HG02885 (cell line): ENCODE measurements around the gene DYRK1A.

ENCODE experiments used
- ATAC-seq: cut with Tn5 transposase; IDR thresholded peaks from one replicate; pipeline ENCODE4 v1.9.1; 2021; ENCODE audit warnings: mild to moderate bottlenecking; ENCODE audit not compliant: unreplicated experiment, poor library complexity

Gene DYRK1A

DNA sequence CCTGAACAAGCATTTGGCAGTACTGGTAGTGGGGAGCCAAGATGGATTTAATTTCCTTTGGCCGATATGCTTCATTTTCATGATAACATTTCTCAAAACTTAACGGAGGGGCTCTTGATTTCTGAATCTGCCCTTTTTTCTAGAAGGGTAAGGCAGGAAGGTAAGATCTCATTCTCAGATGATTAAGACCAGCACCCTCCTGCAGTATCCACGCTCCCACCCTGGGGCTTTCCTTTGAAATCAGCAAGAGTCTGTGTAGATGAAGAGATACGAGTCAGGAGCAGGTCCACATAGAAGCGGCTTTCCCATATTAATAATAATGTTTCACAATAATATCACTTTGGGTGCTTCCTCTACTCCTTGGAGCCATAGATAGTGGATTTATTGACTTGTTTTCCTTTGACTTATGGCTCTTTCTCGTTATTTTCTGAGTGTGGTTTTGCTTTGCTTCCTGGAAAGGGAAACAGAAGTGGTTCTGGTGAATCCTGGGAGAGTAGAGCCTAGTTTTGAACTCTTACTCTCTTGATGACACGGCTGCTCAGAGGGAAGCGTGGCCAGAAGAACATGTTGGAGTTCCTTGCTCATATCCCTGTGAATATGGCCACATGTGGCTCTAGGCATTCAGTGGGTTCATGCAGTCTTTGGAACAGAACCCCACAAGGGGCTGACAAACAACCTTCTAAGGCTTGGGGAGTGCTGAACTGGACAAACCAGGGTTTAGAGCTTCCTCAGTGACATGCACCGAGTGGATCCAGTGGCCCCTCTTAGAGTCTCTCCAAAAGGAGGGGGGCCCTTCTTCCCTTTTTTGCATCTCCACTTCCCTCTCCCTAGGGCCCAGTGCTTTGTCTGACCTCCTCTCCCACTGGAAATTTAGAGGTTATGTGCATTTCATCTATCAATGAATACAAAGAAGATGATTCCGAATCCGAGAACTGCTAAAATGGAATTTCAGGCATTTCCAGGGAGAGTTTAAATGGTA lies 195.7 kb downstream of the DYRK1A start:
- no peak for ATAC-seq

DNA sequence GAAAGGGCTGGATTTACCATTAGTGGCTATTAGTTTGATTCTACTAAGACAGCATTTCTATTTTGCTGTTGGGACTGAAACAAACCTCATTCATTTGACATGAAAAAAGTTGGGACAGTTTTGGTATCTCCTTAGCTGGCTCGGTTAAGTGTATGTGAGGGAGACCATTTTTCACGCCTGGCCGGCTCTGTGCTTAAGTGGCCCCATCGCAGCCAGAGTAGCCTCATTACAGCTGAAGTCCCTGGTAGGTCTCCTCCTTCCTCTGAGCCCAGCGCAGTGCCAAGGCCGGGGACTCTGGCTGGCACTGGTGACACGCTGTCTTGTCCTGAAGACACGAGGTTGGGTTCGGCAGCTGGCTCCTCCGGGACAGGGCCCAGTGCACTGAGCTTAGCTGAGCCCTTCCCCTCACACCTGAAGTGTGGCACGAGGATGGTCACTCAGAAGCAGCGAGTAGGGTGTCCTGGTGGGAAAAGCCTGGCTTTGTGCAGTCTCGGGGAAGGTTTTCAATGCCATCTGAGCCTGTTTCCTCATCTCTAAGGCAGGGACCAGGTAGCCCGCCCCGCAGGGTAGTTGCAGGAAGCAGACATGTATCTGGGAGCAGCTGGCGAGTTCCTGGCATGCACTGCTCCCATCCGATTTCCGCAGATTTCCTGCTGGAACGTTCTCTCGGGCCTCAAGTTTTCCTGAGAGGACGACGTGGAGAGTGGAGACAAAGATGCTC lies 196.5 kb downstream of the DYRK1A start:
- ATAC-seq = peak; percentile 13

DNA sequence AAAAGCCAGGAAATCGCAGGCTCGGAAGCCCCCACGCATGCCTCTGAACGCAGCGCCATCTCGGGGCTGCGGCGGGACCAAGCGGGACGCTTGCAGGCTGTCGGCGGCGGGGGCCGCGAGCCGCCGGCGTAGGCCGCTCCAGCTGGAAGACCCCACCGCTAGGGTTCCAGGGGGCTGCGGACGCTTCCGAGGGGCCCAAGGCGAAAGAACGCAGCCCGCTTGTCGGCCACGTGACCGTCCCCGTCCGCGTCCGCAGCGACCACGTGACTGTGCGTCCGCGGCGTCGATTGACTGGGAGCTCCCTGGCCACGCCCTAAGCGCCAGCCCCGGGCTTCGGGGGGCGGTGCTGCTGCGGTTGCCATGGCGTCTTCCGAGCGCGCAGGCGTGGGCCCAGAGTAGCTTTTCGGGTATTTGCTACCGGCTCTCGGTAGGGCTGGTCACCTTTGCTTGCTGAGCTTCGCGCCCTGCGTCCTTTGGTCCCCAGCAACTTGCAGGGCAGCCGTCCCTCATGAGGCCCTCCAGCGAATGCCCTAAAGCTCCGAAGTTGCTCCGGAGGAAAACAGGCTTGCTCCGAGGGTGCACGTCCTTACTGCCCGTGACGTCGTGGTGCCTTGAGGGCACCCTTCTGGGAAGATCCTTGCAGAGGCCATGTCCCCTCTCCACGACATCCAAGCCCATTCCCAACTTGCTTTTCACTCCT lies 197.2 kb downstream of the DYRK1A start:
- peak; percentile 94 for ATAC-seq

DNA sequence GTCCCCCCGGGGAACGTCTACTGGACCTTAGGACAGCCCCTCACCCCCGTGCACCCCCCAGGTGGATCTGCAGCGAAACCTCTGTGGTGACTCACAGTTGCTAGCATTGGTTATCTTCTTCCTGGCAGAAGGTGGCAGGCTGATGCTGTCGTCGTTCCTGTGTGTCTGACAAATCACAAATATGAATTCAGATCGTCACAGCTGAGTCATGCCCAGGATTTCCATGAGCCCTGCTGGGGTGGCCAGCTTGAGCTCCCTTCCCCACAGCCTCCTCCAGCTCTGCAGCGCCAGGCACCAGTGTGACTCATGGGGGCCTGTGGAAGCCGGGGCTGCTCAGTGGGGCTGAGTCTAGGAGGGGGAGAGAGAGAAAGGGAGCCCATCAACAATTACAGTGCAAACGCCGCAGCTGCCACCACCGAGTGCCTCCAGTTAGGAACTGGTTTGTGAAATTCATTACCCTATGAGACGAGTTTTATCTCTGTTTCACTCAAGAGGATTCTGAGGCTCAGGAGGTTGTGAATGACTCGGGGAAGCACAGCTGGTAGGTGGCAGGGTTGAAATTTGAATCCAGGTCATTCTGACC lies 197.9 kb downstream of the DYRK1A start:
- peak; percentile 35 for ATAC-seq

DNA sequence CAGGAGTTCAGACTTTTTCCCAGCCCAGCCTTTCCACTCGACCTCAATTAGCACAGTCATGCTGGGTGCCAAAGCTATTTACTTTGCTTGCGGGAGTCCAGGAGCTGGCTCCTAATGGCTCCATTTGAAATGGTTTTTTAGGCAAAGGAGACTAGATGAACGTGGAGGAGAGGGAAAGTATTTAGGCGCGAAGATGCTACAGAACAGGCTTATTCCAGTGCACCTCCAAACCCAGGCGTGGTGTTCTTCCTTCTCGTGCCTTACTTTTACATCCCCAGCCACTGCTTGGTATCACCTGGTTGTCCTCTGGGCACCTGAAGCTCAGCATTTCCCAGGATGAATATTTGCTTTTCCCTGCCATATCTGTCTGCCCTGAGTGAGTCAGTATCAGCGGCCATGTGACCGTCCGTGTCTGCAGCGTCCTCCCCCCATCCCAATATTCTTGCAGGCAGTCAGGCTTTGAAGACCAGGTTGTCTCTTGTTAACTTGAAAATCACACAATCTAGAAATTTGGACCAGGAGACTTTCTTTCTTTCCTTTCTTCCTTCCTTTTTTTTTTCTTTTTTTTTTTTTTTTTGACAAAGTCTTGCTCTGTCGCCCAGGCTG lies 198.5 kb downstream of the DYRK1A start:
- no peak for ATAC-seq

DNA sequence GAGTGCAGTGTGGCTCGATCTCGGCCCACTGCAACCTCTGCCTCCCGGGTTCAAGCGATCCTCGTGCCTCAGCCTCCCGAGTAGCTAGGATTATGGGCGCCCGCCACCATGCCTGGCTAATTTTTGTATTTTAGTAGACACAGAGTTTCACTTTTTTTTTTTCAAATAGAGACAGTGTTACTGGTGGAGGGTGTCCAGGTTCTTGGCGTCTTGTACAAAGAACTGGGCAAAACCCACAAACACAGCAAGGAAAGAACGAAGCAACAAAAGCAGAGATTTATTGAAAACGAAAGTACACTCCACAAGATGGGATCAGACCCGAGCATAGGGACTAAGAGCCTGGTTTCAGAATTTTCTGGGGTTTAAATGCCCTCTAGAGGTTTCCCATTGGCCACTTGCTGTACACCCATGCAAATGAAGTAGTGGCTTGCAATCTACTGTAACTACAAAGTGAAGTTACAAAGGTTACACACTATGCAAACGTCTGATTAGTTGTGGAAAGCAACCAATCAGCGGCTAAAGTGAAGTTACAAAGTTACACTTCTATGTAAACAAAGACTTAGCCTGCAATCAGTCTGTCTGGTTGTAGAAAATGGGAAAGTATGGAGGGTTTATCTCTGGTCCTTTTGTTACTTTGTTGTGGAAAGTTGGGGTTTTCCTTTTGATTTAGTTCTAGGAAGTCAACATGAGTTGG lies 199.1 kb downstream of the DYRK1A start:
- ATAC-seq = no peak

DNA sequence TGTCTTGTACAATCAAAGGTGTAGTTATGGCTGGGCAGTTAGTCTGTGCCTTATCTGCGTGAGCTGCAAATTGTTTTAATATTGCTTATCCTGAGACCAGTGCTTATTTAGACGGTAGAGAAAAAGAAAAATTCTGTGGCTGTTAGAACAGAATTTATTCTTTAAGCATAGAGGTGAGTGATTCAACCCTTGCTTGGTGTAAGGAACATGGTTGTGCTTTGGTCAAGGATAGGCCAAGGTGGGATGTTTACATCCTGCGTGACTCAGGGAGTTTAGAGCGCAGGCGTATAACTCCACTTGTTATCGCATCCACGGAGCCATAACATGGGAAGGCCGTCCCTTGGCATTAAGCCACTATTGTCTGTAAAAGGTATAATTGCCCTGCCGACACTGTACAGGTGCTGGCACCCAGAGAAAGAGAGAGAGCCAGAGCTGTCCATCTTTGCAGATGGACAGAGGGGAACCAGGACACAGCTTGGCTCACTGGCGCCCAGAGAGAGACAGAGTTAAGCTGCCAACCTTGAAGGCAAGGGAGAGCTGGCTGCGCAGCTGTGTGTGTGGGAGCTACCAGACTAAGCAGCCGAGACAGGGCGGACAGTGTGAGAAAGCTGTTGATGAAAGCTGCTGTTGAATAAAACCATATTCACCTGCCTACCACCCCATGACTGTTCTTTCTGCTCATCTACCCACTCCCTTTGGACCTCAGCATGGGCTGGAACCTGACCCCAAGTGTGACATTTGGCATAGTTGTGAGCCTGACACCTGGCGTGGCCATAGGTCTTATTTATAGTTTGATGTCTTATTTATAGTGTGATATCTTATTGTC lies 200.4 kb downstream of the DYRK1A start:
- no peak for ATAC-seq

DNA sequence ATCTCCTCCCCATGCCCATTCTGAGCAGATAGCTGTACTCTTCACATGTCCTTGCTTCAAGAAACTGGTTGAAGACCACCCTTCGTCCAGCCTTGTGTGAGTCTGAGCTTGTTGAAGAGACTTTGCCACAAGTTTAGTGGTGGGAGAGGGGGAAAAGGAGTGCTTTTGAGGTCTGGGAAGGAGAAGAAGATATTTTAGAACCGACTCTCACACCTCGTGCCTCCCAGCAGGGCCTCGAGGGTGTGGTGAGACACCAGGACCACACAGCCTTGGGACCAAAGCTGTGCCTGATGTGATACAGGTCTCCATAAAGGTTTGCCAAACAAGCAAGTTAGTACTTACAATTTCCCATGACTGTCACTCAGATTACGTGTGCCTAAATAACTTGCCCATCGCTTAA lies 201.8 kb downstream of the DYRK1A start:
- no peak for ATAC-seq

DNA sequence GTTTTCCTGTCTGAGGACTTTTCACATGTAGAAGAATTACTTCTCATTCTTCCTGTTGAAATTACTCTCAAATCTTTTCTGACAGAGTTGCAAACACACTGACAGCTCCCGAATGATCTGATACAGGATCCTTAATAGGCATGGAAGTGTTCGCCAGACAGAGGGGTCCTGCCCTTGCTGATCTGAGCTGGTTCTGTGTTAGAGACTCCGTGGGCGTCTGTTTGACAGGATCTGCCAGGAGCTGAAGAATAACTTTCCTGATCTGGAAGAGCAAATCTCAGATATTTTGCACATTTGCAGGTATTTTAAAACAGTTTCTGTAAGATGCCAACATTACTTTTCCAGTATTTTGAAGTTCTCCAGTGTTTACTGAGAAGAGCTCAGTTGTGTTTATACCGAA lies 202.3 kb downstream of the DYRK1A start:
- no peak for ATAC-seq

DNA sequence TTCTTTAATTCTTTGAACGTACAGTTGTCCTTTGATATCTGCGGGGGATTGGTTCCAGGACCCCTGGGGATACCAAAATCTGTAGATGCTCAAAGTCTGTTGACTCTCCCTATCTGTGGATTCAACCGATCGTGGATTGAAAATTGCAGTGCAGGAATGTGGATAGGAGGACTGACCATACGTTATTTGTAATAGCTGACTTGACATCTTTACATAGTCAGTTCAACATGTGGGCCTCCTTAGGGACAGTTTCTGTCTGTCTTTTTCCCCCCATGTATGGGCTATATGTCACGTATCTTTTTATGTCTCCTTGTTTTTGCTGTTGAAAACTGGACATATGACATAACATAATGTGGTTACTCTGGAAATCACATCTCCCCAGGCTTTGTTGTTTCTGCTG lies 204.9 kb downstream of the DYRK1A start:
- ATAC-seq = no peak

DNA sequence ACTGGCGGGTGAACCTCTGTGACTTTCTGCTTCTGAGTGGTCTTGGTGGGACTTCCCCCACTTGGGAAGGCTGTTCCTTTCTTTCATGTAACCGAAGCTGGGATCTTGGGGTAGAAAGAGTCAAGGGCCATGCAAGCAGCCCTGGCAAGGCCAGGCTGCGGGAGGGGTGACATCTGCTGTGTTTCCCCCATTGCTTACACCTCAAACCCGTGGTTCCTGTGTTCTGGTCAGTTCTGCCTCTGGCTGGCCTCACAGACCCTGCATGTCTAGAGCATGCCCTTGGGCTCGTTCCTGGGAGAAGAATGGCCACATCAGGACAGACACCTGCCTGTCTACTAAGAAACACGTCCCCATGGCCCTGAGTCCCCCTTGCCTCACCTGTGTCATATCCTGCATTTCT lies 207.7 kb downstream of the DYRK1A start:
- ATAC-seq = no peak

DNA sequence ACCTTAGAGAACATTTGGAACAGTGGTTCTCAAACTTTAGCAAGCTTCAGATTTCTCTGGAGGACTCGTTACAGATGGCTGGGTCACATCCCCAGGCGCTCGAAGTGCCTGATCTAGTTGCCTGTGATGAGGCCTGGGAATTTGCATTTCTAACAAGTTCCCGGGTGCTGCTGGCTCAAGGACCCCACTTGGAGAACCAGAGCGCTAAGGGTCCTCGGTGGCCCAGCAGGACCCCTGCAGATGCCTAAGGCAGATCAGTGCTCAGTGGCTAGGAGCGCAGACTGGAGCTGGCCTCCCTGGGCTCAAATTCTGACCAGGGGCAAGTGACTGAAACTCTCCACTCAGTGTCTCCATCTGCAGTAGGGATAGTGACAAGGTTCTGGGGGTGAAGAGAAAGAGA lies 208.2 kb downstream of the DYRK1A start:
- no peak for ATAC-seq

DNA sequence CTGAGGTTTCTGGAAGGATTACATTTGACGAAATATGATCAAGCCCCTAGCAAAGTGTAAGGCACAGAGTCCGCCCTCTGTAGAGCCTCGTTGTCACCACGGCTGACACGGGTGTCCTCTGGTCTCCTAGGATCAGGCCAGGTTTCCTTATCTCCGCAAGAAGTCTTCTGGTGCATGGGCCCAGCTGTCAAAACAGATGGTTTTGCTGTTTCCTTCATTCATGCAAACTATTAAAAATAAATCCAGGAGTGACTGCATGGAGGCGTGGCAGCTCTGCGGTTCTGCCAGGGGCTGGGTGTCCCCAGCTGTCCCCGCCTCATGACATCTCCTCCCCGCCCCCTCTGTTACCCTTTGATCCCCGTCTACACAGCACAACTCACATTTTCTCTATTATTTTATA lies 209.0 kb downstream of the DYRK1A start:
- no peak for ATAC-seq
